IPS-18c (cell line): ENCODE measurements around the gene A3GALT2.
"Not testable (repeated sequence)": the region's sequence is repeated elsewhere in the genome, so short reads cannot be mapped to it uniquely, and the experiment has no call there.

Experiments
- H3K4me3 ChIP-seq: 2 replicates; pipeline ENCODE4 v1.7.0; 2013; ENCODE audit warnings: low read depth, mild to moderate bottlenecking, low read length, moderate library complexity; ENCODE audit not compliant: insufficient read depth
- H3K9me3 ChIP-seq: one replicate; pipeline ENCODE4 v1.6.1; 2013; ENCODE audit warnings: mild to moderate bottlenecking, low read length, moderate library complexity; ENCODE audit not compliant: control insufficient read depth, insufficient read depth

Gene A3GALT2

DNA sequence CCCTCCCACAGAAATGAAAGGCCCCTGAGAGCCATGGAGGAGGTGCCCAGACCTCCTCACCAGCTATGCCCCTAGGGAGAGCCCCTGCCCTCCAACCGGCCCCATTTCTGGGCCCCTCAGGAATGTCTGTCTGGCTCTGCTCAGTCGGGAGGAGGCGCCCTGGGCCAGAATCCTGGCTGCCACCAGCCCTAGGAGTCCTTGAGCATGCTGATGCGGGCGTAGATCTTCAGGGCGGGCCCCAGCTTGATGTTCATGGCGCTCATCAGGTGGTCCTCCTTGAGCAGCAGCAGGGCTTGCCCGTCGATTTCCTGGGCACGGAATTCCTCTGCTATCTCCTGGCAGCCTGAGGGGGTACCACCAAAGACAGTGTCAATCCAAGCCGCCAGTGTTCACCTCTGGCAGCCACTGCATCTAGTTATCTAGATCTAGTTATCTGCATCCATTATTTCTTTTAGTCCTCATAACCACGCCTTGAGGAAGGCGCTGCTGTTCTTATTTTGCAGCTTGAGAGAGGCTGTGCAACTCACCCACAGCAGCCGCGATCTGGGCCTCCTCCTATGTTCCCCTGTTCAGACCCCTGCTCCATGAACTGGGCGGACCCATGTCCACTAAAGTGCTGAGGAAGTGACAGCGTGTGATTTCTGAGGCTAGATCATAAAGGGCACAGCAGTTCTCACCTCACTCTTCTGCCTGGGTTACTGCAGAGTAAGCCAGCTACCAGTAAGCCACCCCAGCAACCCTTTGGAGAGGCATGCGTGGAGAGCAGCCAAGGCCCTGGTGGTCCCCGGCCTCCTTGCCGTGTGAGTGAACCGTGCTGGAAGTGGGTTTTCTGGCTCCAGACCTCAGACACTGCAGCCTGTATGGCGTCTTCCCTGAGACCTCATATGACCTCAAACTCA lies 4.0 kb upstream of the A3GALT2 start:
- H3K9me3 ChIP-seq: peaks cover 5% of the 10 kb centered on the region

DNA sequence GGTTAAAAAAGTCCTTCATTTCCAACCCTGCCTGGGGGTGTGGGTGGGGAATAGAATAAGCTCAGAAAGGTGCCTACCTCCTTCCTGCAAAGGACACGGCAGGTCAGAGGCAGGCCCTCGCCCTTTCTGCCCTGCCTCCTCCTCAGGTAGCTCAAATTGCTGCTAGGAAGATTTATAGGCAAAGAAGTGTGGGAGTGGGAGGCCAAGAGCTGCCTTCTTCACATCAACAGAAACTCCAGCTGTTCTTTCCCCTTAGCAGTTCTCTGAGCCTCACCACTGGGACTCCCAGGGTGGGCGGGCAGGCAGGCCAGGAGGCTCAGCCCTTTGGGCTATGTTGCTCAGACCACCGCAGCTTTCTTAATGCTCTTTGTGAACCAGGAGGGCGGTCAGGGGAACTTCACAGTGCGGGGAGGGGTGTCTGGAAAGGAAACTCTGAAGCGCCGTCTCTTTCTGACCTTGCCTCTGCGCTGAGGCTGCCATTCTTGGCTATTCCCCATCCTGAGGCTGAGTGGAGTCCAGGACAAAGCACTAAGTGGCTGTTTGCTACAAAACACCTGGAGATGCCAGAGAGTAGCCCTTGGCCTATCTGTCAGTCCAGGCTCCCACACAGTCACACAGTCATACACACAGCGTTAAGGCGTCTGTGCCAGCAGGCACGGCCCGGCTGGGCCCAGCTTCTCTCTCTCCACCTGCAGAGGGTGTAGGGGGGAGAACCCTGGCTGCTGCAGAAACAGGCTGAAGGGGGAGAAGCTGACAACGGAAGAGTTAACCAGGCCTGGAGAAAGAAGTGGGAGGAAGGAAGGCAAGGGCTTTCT lies 3.0 kb upstream of the A3GALT2 start:
- peaks cover 5% of the 10 kb centered on the region for H3K9me3 ChIP-seq

More for the DNA sequence above, 4.0 kb upstream of the A3GALT2 start:
- no peak overlapping the region for H3K4me3 ChIP-seq

DNA sequence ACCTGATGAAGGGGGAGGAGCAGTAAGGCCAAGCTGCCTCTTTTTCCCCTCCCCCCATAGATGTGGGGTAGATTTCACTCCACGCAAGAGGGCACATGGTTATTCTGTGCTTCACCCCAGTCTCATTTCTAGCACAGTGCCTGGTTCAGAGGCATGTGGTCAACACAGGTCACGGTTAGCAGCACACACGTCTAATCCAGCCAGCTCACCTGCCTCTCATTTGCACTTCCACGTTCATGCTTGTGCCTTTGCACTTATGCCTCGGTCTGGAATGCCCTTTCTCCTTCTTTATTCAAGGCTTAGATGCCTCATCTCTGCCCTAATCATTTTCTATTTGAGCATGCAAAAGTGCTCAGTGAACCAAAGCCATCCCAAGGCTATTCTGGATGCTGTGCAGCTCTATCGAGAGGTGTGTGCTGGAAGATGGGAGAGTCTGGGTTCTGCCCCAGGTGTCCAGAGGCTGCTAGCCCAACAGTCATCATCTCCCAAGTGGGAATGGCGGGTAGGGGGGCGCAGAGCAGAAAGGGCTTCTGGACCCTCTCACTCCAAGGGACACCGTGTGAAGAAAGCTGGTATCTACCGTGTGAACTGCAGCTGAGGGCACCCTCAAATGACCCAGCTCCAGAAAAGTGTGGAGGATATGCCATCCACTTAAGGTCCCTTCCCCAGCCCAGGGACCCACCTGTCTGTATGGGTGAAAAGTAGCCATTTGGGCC lies 2.1 kb upstream of the A3GALT2 start:
- H3K4me3 ChIP-seq: no peak overlapping the region
- H3K9me3 ChIP-seq: peaks cover 5% of the 10 kb centered on the region

More for the DNA sequence above, 3.0 kb upstream of the A3GALT2 start:
- H3K4me3 ChIP-seq: no peak overlapping the region

DNA sequence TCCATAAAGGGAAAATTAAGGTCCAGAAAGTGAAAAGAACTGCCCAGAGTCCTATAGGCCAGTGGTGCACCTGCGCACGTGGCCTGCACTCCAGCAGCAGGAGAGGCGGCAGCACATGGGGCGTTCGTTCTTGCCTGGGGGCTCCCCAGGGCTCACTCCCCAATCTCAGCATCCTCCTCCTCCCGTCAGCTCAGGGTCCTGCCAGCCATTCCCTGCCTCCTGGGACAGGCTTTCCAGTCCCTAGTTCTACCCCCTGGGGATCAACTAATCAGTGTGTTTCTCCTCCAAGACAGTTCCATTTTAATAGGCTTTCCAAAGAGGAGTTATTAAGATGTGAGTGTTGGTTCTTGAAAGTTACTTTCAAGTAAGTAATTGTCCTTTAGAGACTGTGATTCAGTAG lies 1.2 kb upstream of the A3GALT2 start:
- Histone ChIP-seq H3K9me3 (peaks cover 3% of the 10 kb centered on the region), H3K4me3 (no peak overlapping the region)

DNA sequence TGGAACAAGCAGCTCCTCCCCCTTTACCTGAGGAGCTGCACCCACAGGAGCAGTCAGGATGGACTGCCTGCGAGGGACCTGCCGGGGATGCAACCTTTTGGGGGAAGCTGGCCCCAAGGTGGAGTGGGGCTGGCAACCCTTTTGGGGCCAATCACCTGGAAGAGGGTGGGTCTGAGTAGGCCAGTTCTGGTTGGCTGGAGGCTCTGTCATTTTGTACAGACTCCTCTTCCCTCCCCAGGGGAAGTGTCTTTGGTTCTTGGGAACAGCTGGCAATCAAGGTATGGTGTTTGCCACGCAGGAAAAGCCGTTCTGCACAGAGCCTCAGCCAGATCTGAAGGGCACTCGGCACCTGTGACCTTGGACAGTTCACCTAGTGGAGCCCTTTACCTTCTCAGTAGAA lies 280 bp upstream of the A3GALT2 start:
- no peak overlapping the region for H3K4me3 ChIP-seq

DNA sequence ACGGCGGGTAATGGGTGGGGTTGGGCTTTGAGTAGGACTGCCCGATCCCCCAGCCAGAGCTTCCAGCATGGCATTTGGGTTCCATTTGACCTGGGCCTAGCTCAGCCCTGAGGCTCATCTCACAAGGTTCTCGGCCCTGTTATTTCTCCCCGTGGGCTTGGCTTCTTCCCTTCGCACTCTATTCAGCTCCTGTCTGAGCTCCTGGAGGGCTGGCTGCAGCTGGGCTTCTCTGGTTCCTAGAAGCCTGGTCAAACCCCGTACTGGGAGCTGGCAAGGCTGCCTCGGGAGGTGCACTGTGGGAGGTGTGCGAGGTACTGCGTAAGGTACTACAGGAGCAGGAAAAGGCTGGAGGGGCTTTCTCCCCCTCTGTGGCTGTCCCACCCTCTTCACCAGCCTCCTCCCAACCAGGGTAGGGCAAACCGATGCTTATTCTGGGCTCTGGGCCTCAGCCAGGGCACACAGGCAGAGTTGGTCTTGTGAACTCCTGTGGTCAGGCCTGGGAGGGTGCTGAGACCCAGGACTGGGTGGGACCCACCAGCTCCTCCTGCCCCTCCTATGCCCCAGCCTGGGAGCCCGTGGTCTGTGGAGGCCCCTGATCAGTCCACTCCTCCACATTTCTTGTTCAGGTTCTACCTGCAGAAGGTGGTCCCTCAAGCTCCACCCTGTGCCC lies 814 bp downstream of the A3GALT2 start:
- peaks cover 3% of the 10 kb centered on the region for H3K9me3 ChIP-seq
- no peak overlapping the region for H3K4me3 ChIP-seq

More for the DNA sequence above, 280 bp upstream of the A3GALT2 start:
- peaks cover 3% of the 10 kb centered on the region for H3K9me3 ChIP-seq

DNA sequence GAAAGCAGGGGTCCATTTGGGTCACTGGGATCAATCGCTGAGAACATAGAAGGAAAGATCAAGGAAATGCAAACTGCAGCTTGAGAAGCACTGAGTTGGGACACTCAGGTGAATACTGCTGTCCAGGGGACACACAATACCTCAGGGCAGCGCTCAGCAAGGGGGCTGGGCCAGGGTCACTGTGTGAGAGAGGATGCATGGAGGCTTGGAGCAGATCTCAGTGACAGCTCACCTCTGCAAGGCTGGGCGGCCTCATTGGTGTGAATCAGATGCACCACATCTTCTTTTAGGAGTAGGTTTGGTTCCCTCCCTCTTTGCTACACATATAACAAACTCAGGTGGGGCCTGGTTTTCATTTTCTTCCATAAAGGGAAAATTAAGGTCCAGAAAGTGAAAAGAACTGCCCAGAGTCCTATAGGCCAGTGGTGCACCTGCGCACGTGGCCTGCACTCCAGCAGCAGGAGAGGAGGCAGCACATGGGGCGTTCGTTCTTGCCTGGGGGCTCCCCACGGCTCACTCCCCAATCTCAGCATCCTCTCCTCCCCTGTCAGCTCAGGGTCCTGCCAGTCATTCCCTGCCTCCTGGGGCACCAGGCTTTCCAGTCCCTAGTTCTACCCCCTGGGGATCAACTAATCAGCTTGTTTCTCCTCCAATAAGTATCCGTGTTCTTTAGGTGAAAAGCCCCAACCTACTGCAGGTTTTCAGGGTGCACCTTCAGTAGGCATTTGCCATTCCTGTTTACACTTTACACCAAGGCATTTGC lies 1.5 kb downstream of the A3GALT2 start:
- Histone ChIP-seq H3K4me3 (no peak overlapping the region), H3K9me3 (peaks cover 3% of the 10 kb centered on the region)

DNA sequence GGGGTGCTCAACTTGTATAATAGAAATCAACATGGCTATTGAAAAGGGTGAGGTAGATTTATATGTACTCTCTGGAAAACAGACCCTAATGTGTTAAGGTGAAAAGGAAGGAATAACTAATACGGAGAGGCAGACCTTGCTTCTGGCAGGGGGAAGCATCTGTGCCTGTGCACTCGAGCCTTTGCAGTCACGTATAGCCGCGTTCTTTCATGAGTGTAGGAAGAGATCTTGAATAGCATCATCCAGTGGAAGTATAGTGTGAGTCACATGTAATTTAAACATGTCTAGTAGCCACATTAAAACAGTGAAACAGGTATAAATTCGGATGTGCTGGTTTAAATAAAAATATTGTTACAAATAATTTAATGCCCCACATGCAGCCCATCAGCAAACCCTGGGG lies 3.0 kb downstream of the A3GALT2 start:
- H3K9me3 ChIP-seq: no peaks in the 10 kb centered on the region
- H3K4me3 ChIP-seq: no peak overlapping the region

DNA sequence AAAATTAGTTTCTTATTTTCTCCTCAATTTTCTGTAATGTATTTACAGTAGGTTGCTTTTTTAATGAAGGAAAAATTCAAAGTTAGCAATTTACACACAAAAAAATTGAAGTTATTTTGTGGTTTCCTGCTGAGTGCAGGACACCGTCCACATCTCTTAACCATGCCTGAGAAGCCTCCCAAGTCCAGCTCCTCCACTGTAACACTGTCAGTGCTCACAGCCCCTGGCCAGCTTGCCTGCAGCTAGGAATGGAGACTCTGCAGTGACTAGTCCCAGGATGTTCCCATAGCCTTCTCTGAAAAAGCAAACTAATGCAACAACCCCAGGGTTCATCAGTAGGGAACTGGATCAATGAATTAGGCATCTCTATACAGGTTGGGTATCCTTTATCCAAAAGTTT lies 3.5 kb downstream of the A3GALT2 start:
- no peaks in the 10 kb centered on the region for H3K9me3 ChIP-seq
- H3K4me3 ChIP-seq: no peak overlapping the region

DNA sequence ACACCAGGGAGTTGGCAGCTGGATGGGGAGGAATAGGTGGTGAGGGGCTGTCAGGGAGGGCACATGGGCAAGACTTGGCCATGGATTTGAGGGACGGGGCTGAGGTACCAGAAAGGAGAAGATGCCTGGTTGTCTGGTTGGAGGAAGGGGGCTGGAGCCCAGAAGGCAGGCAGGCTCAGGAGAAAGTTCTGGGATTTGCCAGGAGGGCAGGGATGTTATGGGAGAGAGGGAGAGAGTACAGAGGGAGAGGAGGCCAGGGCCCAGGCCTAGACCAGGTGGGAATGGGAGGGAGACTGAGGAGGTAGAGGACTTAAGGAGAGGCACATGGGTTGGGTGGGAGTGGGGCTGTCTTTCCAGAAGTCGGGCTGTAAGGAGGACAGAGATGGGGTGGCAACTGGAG lies 4.3 kb downstream of the A3GALT2 start:
- H3K4me3 ChIP-seq: no peak overlapping the region

DNA sequence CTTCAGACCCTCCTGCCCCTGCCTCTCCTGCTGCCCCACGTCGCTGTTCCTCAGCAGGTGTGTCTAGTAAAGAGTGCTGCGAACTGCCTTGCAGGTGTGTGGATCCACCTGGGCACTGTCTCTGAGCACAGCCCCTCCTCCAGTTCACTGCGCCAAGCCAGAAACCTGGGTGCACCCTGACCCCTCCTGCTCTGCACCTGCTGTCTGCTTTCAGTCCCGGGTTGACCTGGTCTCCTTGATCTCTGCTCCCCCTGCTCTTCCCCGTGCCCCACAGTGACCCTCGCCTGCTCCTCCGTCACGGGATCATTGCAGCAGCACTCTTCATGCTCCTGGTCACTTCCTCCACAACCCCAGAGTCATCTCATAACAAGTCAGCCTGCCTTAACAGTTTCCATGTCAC lies 6.5 kb downstream of the A3GALT2 start:
- Histone ChIP-seq H3K4me3 (no peak overlapping the region), H3K9me3 (peaks cover 2% of the 10 kb centered on the region)

More for the DNA sequence above, 4.3 kb downstream of the A3GALT2 start:
- H3K9me3 ChIP-seq: no peaks in the 10 kb centered on the region

DNA sequence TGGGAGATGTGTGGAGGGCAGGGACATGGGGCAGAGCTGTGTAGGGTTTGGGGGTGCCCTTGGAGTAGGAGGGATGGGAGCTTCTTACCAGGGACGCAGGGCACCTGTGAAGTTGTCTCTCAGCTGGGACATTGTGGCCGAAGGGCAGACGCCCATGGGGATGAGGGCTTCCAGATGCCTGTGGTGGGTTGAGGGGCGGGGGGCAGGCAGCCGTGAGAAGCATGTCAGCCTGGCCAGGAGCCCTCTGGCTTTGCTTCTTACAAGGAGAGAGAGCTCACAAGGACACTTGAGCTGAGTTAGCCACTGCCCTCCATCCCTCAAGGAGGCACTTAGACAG lies 8.5 kb downstream of the A3GALT2 start:
- Histone ChIP-seq H3K9me3 (peaks cover 2% of the 10 kb centered on the region), H3K4me3 (no peak overlapping the region)

DNA sequence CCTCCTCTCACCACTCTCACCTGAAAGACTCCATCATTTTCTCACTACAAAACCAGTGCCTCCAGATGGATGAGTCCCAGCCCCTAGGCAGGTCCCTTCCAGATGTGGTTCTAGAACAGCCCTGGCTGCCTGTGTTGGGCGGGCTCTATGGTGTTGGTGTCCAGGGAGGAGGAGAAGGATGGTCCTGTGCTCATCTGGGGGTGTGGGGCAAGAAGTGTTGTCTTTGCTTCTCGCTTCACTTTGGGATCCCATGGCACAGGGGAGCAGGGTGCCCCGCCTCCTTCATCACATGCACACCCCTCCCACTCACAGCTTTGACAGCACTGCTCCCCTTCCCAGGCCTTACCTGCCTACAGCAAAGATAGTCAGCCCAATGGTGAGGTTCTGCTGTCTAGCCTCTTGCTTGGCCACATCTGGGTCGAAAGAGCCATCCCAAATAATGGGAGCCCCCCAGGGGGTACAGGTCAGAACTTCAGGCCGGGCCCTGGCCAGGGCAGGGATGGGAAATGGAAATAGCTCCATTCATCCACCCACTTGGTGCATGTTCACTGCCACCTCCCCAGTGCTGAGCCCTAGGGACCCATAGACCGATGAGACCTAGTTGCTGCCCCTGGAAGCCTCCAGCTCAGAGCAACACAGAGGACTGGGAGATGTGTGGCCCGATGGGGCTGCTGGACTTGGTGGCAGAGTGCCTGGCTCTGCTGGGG lies 9.0 kb downstream of the A3GALT2 start:
- peaks cover 2% of the 10 kb centered on the region for H3K9me3 ChIP-seq
- no peak overlapping the region for H3K4me3 ChIP-seq

DNA sequence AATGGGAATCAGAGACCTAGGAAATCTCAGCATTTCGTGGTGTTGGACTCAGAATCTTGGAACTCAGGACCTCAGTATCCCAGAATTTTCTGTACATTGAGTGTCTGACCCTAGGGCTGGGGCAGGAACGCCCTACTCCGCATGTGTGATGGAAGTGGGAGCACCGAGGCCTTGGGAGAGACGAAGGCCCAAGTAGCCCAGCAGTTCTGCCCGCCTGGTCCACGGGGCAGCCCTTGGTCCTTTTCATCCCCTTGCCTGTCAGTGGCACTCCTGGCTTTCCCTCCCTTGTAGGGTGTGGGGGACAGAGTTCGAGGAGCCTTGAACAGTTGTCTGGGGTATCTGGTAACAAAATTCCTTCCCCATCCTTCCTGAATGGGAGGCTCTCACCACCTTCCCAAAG lies 10.2 kb downstream of the A3GALT2 start:
- no peak overlapping the region for H3K4me3 ChIP-seq
- peaks cover 2% of the 10 kb centered on the region for H3K9me3 ChIP-seq

DNA sequence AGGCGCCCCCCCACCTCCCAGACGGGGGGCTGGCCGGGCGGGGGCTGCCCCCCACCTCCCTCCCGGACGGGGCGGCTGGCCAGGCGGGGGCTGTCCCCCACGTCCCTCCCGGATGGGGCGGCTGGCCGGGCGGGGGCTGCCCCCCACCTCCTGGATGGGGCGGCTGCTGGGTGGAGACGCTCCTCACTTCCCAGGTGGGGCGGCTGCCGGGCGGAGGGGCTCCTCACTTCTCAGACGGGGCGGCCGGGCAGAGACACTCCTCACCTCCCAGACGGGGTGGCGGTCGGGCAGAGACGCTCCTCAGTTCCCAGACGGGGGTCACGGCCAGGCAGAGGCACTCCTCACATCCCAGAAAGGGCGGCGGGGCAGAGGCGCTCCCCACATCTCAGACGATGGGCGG lies 11.5 kb downstream of the A3GALT2 start:
- not testable (repeated sequence) for H3K4me3 ChIP-seq, H3K9me3 ChIP-seq

DNA sequence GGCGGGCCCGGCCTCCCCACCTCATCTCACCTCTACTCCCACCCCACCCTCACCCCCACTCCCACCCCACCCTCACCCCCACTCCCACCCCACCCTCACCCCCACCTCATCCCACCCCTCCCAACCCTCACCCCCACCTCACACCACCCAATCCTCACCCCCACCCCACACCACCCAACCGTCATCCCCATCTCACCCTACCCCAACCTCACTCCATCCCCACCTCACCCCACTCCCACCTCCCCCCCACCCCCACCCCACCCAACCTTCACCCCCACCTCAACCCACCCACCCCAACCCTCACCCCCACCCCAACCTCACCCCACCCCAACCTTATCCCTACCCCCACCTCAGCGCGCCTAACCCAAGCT lies 13.4 kb downstream of the A3GALT2 start:
- peaks cover 2% of the 10 kb centered on the region for H3K9me3 ChIP-seq
- H3K4me3 ChIP-seq: no peak overlapping the region
